Neural progenitor cell (in vitro differentiated cells): Measurements from ENCODE around the gene DLG2.

Experiments used
- CTCF ChIP-seq: fragments of 200-600 bp; sonication (generic); IDR thresholded peaks from 2 replicates; pipeline ENCODE4 v1.5.1; 2017; ENCODE audit warnings: antibody characterized with exemption, mild to moderate bottlenecking
- EZH2 ChIP-seq: fragments of 200-600 bp; sonication (generic); IDR thresholded peaks from 2 replicates; pipeline ENCODE4 v1.6.1; 2017; ENCODE audit warnings: antibody characterized with exemption, mild to moderate bottlenecking, moderate library complexity

GRCh38 chr11:83600661-83601060 lies 2026.5 kb downstream of the DLG2 start:
- TF ChIP-seq CTCF (no peak), EZH2 (no peak)
